ENCODE data around the gene UBAP2.
"Not testable (repeated sequence)": the region's sequence is repeated elsewhere in the genome, so short reads cannot be mapped to it uniquely, and the experiment has no call there.

Gene UBAP2

GRCh38 chr9:34010979-34011378 is 37.7 kb downstream of the UBAP2 start:
- H3K4me1 ChIP-seq (ENCODE audit: control insufficient read depth, insufficient read depth, low read length) = no peaks in the 10 kb centered on the region
- H3K27me3 ChIP-seq (ENCODE audit: control insufficient read depth, insufficient read depth, low read length) = no peaks in the 10 kb centered on the region
- H3K9me3 ChIP-seq (ENCODE audit: control insufficient read depth, insufficient read depth, low read length) = no peaks in the 10 kb centered on the region

GRCh38 chr9:34001951-34002350 is 46.7 kb downstream of the UBAP2 start:
- Histone ChIP-seq H3K9me3 (ENCODE audit: control insufficient read depth, insufficient read depth, low read length) (no peaks in the 10 kb centered on the region), H3K36me3 (ENCODE audit: control insufficient read depth, insufficient read depth, low read length) (peaks cover 4% of the 10 kb centered on the region), H3K27me3 (ENCODE audit: control insufficient read depth, insufficient read depth, low read length) (no peaks in the 10 kb centered on the region), H3K4me3 (ENCODE audit: low read depth, low read length) (no peak overlapping the region), H3K4me1 (ENCODE audit: control insufficient read depth, insufficient read depth, low read length) (no peaks in the 10 kb centered on the region), H3K9ac (ENCODE audit: low read depth, low read length) (no peak overlapping the region)

More at GRCh38 chr9:34010979-34011378, 37.7 kb downstream of the UBAP2 start:
- Histone ChIP-seq H3K4me3 (ENCODE audit: low read depth, low read length) (no peak overlapping the region), H3K36me3 (ENCODE audit: control insufficient read depth, insufficient read depth, low read length) (peaks cover 3% of the 10 kb centered on the region), H3K9ac (ENCODE audit: low read depth, low read length) (no peak overlapping the region)

- H3K4me3 ChIP-seq (ENCODE audit: low read depth, low read length) = no peak overlapping the region
- no peaks in the 10 kb centered on the region for H3K9me3 ChIP-seq (ENCODE audit: control insufficient read depth, insufficient read depth, low read length)
- H3K9ac ChIP-seq (ENCODE audit: low read depth, low read length) = no peak overlapping the region
- H3K36me3 ChIP-seq (ENCODE audit: control insufficient read depth, insufficient read depth, low read length) = peaks cover 4% of the 10 kb centered on the region
- no peaks in the 10 kb centered on the region for H3K4me1 ChIP-seq (ENCODE audit: control insufficient read depth, insufficient read depth, low read length)
- H3K27me3 ChIP-seq (ENCODE audit: control insufficient read depth, insufficient read depth, low read length) = no peaks in the 10 kb centered on the region
Observed at GRCh38 chr9:34001298-34001697, 47.4 kb downstream of the UBAP2 start.

- H3K9ac ChIP-seq (ENCODE audit: low read depth, low read length) = no peak overlapping the region
- H3K4me1 ChIP-seq (ENCODE audit: control insufficient read depth, insufficient read depth, low read length) = no peaks in the 10 kb centered on the region
- H3K27me3 ChIP-seq (ENCODE audit: control insufficient read depth, insufficient read depth, low read length) = no peaks in the 10 kb centered on the region
- H3K36me3 ChIP-seq (ENCODE audit: control insufficient read depth, insufficient read depth, low read length) = no peaks in the 10 kb centered on the region
- H3K4me3 ChIP-seq (ENCODE audit: low read depth, low read length) = no peak overlapping the region
- H3K9me3 ChIP-seq (ENCODE audit: control insufficient read depth, insufficient read depth, low read length) = no peaks in the 10 kb centered on the region
Observed at GRCh38 chr9:33995449-33995848, 53.2 kb downstream of the UBAP2 start.

GRCh38 chr9:33993104-33993503 is 55.6 kb downstream of the UBAP2 start:
- peaks cover 9% of the 10 kb centered on the region for H3K36me3 ChIP-seq (ENCODE audit: control insufficient read depth, insufficient read depth, low read length)

GRCh38 chr9:33992632-33993031 is 56.1 kb downstream of the UBAP2 start:
- Histone ChIP-seq H3K9ac (ENCODE audit: low read depth, low read length) (no peak overlapping the region), H3K36me3 (ENCODE audit: control insufficient read depth, insufficient read depth, low read length) (peaks cover 9% of the 10 kb centered on the region), H3K27me3 (ENCODE audit: control insufficient read depth, insufficient read depth, low read length) (no peaks in the 10 kb centered on the region), H3K4me3 (ENCODE audit: low read depth, low read length) (no peak overlapping the region), H3K4me1 (ENCODE audit: control insufficient read depth, insufficient read depth, low read length) (no peaks in the 10 kb centered on the region), H3K9me3 (ENCODE audit: control insufficient read depth, insufficient read depth, low read length) (no peaks in the 10 kb centered on the region)

More at GRCh38 chr9:33993104-33993503, 55.6 kb downstream of the UBAP2 start:
- Histone ChIP-seq H3K9me3 (ENCODE audit: control insufficient read depth, insufficient read depth, low read length) (no peaks in the 10 kb centered on the region), H3K4me1 (ENCODE audit: control insufficient read depth, insufficient read depth, low read length) (no peaks in the 10 kb centered on the region), H3K4me3 (ENCODE audit: low read depth, low read length) (no peak overlapping the region), H3K27me3 (ENCODE audit: control insufficient read depth, insufficient read depth, low read length) (no peaks in the 10 kb centered on the region), H3K9ac (ENCODE audit: low read depth, low read length) (no peak overlapping the region)

- Histone ChIP-seq H3K36me3 (ENCODE audit: control insufficient read depth, insufficient read depth, low read length) (peaks cover 17% of the 10 kb centered on the region), H3K4me3 (ENCODE audit: low read depth, low read length) (no peak overlapping the region), H3K9me3 (ENCODE audit: control insufficient read depth, insufficient read depth, low read length) (no peaks in the 10 kb centered on the region), H3K4me1 (ENCODE audit: control insufficient read depth, insufficient read depth, low read length) (no peaks in the 10 kb centered on the region), H3K27me3 (ENCODE audit: control insufficient read depth, insufficient read depth, low read length) (no peaks in the 10 kb centered on the region), H3K9ac (ENCODE audit: low read depth, low read length) (no peak overlapping the region)
Observed at GRCh38 chr9:33988219-33988890, 60.3 kb downstream of the UBAP2 start.

GRCh38 chr9:33976414-33976813 is 72.3 kb downstream of the UBAP2 start:
- Histone ChIP-seq H3K4me1 (ENCODE audit: control insufficient read depth, insufficient read depth, low read length) (no peaks in the 10 kb centered on the region), H3K27me3 (ENCODE audit: control insufficient read depth, insufficient read depth, low read length) (no peaks in the 10 kb centered on the region), H3K36me3 (ENCODE audit: control insufficient read depth, insufficient read depth, low read length) (peaks cover 17% of the 10 kb centered on the region), H3K4me3 (ENCODE audit: low read depth, low read length) (no peak overlapping the region), H3K9ac (ENCODE audit: low read depth, low read length) (no peak overlapping the region), H3K9me3 (ENCODE audit: control insufficient read depth, insufficient read depth, low read length) (no peaks in the 10 kb centered on the region)

- Histone ChIP-seq H3K36me3 (ENCODE audit: control insufficient read depth, insufficient read depth, low read length) (peaks cover 14% of the 10 kb centered on the region), H3K9ac (ENCODE audit: low read depth, low read length) (no peak overlapping the region)
Observed at GRCh38 chr9:33972698-33973097, 76.0 kb downstream of the UBAP2 start.

GRCh38 chr9:33964086-33964768 is 84.5 kb downstream of the UBAP2 start:
- no peaks in the 10 kb centered on the region for H3K36me3 ChIP-seq (ENCODE audit: control insufficient read depth, insufficient read depth, low read length)
- no peak overlapping the region for H3K4me3 ChIP-seq (ENCODE audit: low read depth, low read length)

More at GRCh38 chr9:33972698-33973097, 76.0 kb downstream of the UBAP2 start:
- Histone ChIP-seq H3K4me1 (ENCODE audit: control insufficient read depth, insufficient read depth, low read length) (no peaks in the 10 kb centered on the region), H3K27me3 (ENCODE audit: control insufficient read depth, insufficient read depth, low read length) (no peaks in the 10 kb centered on the region), H3K4me3 (ENCODE audit: low read depth, low read length) (no peak overlapping the region), H3K9me3 (ENCODE audit: control insufficient read depth, insufficient read depth, low read length) (no peaks in the 10 kb centered on the region)

GRCh38 chr9:33962468-33962867 is 86.2 kb downstream of the UBAP2 start:
- H3K4me3 ChIP-seq (ENCODE audit: low read depth, low read length); H3K4me1 ChIP-seq (ENCODE audit: control insufficient read depth, insufficient read depth, low read length); H3K36me3 ChIP-seq (ENCODE audit: control insufficient read depth, insufficient read depth, low read length); H3K27me3 ChIP-seq (ENCODE audit: control insufficient read depth, insufficient read depth, low read length); H3K9me3 ChIP-seq (ENCODE audit: control insufficient read depth, insufficient read depth, low read length); H3K9ac ChIP-seq (ENCODE audit: low read depth, low read length): not testable (repeated sequence)

More at GRCh38 chr9:33964086-33964768, 84.5 kb downstream of the UBAP2 start:
- Histone ChIP-seq H3K9me3 (ENCODE audit: control insufficient read depth, insufficient read depth, low read length) (no peaks in the 10 kb centered on the region), H3K4me1 (ENCODE audit: control insufficient read depth, insufficient read depth, low read length) (no peaks in the 10 kb centered on the region), H3K27me3 (ENCODE audit: control insufficient read depth, insufficient read depth, low read length) (no peaks in the 10 kb centered on the region), H3K9ac (ENCODE audit: low read depth, low read length) (no peak overlapping the region)

GRCh38 chr9:33959725-33960124 is 89.0 kb downstream of the UBAP2 start:
- Histone ChIP-seq H3K4me3 (ENCODE audit: low read depth, low read length) (no peak overlapping the region), H3K9me3 (ENCODE audit: control insufficient read depth, insufficient read depth, low read length) (no peaks in the 10 kb centered on the region), H3K9ac (ENCODE audit: low read depth, low read length) (no peak overlapping the region), H3K27me3 (ENCODE audit: control insufficient read depth, insufficient read depth, low read length) (no peaks in the 10 kb centered on the region), H3K36me3 (ENCODE audit: control insufficient read depth, insufficient read depth, low read length) (peaks cover 1% of the 10 kb centered on the region), H3K4me1 (ENCODE audit: control insufficient read depth, insufficient read depth, low read length) (no peaks in the 10 kb centered on the region)
